Inflammatory macrophage (primary cell): ENCODE data around the gene TEAD2.
"Not testable (repeated sequence)": the region's sequence is repeated elsewhere in the genome, so short reads cannot be mapped to it uniquely, and the experiment has no call there.

ENCODE experiments used
- DNase-seq, 2 donors: peaks; one replicate each; pipeline ENCODE4 v3.0.0-alpha.2; 2020 to 2022

The TEAD2 gene

DNA sequence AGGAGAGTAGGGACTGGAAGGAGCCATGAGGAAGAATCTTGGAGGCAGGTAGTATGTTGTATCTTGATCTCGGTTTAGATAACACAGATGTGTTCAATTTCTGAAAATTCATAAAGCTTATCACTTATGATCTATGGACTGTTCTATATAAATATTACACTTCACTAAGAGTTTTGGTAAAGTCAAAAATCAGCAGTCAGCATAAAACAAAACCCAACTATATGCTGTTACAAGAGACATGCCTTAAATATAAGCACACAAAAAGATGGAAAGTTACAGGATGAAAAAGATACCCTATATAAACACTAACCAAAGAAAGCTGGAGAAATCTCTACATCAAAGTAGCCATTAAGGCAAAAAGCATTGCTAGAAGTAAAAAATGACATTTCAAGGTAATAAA lies 21.4 kb upstream of the TEAD2 start:
- DNase-seq, result no peak

DNA sequence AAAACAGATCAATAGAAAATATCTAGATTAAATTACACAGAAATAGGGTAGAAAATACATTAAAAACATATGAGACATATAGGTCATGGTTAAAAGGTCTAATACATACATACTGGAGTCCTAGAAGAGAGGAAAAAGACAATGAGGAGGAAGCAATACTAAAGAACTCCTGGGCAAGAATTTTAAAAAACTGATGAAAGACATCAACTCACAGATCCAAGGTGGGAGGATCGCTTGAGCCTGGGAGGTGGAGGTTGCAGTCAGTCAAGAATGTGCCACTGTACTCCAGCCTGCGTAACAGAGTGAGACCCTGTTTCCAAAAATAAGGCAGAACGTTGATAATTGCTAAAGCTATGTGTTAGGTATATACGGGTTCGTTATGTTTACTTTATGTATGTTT lies 20.4 kb upstream of the TEAD2 start:
- DNase-seq, result no peak

- no peak for DNase-seq
These were observed 18.2 kb upstream of the TEAD2 start for GRCh38 chr19:49380391-49380790.

- no peak for DNase-seq
These were observed 16.3 kb upstream of the TEAD2 start for GRCh38 chr19:49378512-49378911.

DNA sequence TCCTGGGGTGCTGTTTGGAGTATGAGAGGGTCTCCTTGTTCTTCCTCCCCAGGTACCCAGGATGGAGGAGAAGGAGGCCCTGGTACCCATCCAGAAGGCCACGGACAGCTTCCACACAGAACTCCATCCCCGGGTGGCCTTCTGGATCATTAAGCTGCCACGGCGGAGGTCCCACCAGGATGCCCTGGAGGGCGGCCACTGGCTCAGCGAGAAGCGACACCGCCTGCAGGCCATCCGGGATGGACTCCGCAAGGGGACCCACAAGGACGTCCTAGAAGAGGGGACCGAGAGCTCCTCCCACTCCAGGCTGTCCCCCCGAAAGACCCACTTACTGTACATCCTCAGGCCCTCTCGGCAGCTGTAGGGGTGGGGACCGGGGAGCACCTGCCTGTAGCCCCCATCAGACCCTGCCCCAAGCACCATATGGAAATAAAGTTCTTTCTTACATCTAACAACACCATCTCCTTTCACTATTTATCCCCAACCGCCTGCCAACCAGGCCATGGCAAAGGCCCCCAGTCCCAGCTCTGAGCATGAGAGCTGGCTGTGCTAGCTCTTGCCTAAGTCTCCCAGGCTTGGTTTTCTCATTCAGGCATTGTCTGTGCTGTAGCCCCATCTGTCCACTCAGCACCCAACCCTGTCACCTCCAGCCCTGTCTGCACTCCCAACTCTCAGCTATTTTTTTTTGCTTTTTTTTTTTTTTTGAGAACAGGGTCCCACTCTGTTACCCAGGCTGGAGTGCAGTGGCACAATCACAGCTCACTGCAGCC lies 12.6 kb upstream of the TEAD2 start:
- no peak for DNase-seq

DNA sequence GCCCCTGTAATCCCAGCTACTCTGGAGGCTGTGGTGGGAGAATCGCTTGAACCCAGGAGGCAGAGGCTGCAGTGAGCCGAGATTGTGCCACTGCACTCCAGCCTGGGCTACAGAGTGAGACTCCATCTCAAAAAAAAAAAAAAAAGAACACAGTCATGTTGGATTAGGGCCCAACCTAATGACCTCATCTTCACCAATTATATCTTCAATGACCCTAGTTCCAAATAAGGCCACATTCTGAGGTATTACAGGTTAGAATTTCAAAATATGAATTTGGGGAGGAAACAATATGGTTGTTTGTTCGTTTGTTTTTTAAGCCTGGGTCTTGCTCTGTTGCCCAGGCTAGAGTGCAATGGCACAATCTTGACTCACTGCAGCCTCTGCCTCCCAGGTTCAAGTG lies 11.0 kb upstream of the TEAD2 start:
- DNase-seq, result not testable (repeated sequence)

DNA sequence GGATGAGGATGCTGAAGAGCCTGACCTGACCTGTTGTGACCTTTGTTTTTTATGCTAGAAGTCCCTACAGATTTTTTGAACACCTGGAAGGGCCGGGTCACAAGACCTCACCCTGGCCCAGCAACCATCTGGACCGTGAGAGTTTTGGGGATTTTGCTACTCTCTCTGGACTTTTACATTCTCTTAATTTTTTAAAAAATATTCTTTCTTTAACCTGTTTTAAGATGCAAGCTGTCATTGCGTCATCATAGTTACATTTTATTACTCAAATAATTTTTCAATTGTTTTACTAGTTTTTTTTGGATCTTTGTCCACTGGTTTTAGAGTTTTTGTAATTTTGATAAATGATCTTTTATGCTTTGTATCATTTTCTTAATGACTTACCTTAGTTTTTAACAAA lies 9.0 kb upstream of the TEAD2 start:
- no peak for DNase-seq

DNA sequence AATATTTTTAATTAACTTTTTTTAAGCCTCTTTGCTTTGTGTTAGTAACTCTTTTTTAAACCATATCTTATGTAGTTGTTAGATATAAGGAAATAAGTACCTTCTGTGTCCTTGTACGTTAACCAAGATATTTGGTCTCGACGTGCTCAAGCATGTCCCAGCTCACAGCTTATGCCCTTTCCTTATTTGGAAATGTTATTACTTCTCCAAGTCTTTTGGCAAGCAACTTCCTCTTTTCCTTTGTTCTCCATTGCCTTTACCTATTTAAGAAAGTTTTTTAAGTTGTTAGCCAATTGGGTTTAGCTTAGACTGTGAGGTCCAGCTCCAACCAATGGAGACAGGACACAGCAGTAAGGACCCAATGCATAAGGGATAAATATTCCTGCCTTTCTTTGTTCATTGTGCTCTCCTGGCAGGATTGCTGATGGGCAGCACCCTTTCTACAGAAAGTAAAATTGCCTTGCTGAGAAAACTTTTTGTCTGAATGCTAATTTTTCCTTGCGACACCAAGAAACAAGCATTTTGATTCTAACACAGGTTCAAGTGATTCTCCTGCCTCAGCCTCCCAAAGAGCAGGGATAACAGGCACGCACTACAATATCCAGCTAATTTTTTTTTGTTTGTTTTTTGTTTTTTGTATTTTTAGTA lies 6.6 kb upstream of the TEAD2 start:
- DNase-seq, result peak in 1 of 2 donors; percentile 27

GRCh38 chr19:49366110-49366509 lies 3.9 kb upstream of the TEAD2 start:
- peak; percentile 11 to 24 for DNase-seq

GRCh38 chr19:49364083-49364737 lies 2.0 kb upstream of the TEAD2 start:
- no peak for DNase-seq

DNA sequence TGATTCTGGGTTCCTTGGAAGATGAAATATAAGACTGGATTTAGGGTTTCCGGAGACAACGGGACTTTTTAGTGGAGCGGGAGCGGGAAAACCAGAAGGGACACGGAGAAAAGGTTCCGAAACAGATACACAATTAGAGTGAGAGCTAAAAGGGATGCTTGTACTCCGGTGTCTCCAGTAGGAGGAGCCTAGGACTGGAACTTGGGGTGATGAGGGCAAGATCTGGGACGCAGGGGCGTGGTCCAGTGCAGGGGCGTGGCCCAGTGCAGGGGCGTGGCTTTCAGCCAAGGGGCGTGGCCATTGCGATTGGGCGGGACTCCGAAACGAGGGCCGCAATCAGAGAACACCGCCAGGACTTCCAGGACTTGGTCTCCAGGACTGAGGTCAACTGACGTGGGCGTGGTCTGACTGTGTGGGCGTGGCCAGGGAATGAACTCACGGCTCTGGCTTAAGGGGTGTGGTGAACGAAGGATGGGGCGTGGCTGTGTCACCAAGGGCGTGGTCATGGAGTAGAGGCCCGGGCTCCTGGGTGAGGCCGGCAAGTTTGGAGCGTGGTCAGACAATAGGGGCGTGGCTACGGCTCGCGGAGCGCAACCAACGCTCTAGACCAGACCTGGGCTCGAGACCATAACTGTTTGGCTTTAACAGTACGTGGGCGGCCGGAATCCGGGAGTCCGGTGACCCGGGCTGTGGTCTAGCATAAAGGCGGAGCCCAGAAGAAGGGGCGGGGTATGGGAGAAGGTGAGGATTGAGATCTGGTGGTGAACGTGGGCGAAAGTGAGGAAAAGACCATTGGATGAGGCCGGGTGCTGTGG lies 1.3 kb upstream of the TEAD2 start, which contains the start of gene DKKL1:
Gene DKKL1 (plus strand): TSS at position 610 of the 815 bp plus-strand sequence. CDS start 122 bp downstream, at position 732.
- peak; percentile 98 to 100 for DNase-seq

- DNase-seq, result peak in 1 of 2 donors; percentile 6
These were observed 682 bp upstream of the TEAD2 start for GRCh38 chr19:49362929-49363267.

DNA sequence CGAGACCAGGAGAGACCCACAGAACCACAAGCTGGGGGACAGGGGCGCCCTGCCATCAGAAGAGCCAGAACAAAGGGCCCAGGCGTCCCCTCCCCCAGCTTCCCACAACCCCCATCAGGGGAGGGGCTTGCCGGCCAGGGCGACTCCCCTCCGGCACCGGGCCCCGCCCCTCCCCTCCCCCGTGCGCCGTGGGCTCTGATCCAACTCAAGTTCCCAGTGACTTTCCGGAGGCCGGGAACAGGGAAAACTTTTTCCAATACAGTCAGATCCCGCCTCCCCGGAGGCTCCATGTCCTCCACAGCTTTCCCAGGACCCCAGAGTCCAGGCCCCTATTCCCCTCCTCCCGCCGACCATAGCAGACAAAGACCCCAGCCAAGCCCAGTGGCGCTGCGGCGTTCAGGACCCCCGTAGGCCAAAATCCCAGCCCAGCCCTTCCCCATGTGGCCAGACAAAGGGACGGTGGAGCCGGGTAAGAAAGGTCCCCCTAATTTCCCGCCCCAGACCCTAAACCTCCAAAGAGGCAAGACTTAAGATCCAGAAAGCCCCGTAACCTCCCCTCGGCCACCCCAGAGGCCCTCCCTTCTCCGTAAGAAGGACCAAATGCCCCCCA lies 673 bp downstream of the TEAD2 start:
- no peak for DNase-seq

DNA sequence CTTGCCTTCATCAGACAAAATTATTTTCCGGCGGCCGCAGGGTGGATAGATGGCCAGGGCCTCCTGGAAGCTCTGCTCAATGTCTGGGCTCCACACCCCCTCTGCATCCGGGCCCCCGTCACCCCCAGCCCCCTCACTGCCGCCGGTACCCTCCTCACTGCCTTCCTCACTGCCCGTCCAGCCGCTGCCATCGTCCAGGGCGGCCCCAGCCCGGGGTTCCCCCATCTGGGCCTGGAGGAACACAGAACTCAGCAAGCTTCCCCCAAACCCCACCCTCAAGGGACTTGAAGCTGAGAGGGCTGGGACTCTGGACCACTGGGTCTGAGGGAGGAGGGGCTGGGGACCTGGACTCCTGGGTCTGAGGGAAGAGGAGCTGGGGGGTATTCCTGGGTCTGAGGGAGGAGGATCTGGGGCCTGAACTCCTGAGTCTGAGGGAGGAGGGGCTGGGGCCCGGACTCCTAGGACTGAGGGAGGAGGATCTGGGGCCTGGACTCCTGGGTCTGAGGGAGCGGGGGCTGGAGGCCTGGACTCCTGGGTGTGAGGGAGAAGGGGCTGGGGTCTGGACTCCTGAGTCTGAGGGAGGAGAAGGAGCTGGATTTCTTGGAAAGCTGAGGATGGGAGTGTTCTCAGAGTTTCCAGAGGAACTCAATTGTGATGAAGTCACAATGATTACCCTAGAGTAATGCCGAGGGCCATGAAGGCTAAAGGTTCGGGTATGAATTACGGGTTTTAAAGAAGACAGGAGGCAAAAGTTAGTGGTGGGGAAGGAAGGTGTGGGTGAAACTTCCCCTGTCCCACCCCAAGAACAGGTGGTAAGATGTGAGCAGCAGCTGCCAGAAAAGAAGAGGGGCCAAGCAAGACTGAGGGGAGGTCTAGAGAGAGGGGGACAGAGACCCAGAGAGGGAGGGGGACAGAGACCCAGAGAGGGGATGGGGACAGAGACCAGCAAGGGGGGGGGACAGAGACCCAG lies 2.1 kb downstream of the TEAD2 start:
- DNase-seq, result no peak

- DNase-seq, result no peak
These were observed 5.0 kb downstream of the TEAD2 start for GRCh38 chr19:49357186-49357585.

- DNase-seq, result no peak
These were observed 5.8 kb downstream of the TEAD2 start for GRCh38 chr19:49356382-49356781.

DNA sequence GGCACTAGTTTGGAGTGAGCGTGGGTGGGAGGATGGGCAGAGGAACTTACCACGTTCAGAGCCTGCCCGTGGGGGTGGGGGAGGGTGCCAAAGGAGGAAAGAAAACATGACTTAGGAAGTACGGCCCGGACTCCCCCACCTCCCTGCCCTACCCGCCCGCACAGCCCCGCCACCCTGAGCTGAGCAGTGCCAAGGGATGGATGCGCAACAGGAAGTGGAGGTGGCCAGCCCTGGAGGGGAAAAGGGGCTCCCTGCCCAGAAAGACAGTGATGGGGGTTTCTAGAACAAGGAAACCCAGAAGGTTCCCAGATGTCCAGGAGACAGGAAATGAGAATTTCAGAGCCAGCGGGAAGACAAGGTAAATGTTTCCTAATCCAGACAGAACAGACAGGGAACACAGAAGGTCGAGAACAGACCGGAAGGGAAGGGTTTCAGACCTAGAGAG lies 6.3 kb downstream of the TEAD2 start:
- DNase-seq, result peak; percentile 34 to 51

- no peak for DNase-seq
These were observed 12.6 kb downstream of the TEAD2 start for GRCh38 chr19:49349567-49349966.

DNA sequence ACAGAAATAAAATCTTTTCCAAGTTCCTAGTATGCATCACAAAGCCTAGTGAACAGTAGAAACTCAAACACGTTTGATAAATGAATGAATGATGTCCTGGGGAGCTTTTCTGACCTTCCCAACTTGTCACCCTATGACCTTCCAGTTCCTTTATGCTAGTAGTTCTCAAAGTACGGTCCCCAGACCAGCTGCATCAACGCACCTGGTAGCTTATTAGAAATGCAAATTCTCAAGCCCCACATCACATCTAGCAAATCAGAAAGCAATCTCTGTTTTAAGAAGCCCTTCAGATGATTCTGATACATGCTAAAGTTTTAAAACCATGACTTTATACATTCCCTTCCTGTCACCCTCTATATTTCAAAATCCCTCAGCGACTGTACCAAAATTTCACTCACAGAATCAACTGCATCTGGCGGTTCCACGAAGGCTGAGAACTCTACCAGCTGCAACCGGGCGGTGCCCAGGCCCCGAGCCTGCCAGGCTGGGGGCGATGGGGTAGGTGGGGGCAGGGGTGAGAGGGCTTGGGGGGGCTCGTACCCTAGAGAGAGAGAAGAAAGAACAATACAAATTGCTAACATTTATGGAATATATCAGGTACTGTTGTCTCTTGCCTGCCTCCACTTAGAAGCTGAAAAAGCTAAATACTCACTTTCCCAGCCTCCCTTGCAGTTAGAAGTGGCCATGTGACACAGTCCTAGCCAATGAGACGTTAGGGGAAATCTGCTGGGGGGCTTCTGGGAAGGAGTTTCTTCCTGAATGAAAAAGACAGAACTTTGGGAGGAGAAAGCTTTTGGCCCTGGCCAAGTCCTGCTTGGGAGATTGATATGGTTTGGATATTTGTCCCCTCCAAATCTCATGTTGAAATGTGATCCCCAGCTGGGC lies 13.7 kb downstream of the TEAD2 start:
- no peak for DNase-seq

DNA sequence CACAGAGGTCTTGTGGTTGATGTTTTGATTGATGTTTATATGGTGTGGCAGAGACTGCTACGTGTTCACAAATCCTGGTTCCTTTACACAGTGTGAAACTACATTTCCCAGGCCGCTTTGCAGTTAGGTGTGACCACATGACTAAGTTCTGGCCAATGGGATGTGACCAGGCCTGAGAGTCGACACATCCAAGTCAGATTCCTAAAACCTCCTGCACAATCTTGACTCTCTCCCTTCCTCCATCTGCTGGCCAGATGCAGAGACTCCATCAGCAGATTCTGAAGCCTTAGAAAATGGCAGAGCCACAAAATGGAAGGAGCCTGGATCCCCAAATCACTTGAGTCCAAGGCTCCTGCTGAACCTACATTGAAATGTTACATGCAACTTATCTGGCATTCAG lies 14.4 kb downstream of the TEAD2 start:
- peak; percentile 45 to 52 for DNase-seq
